Activated T-helper 1 cell treated with Interleukin-2 at 50 U/mL for 16 hours (primary cell): ENCODE results near the gene ADAMTS12.

Experiments
- DNase-seq: peaks from one replicate; pipeline ENCODE4 v3.0.0-alpha.2; 2020; ENCODE audit warnings: low read depth

Gene ADAMTS12

DNA sequence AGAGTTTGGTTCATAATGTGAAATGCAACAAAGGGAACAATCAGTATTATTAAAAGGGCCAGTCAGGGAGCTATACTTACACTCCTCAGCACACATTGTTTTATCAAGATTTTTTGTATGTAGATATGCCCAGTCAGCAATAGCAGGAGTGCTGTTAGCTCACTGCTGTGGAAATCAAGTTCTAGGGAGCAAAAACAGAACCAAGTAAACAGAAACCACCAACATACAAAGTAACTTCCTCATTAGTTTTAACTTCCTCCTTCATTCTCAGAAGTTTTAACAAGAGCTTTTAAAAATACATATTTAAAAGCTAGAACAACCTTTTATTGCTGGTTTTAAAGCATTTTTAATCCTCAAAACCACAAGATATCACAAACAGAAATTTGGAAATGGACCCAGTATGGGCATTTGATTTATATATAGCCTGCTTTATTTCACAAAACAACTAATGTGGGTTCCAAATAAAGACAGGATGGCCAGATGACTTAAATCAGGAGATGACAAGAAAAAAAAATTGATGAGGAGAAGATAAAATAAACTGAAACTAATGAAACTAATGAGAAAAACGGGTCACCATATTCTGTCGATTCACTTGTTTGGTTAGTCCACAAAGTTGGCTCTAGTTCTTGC, 178.5 kb downstream of the ADAMTS12 start:
- DNase-seq: no peak

DNA sequence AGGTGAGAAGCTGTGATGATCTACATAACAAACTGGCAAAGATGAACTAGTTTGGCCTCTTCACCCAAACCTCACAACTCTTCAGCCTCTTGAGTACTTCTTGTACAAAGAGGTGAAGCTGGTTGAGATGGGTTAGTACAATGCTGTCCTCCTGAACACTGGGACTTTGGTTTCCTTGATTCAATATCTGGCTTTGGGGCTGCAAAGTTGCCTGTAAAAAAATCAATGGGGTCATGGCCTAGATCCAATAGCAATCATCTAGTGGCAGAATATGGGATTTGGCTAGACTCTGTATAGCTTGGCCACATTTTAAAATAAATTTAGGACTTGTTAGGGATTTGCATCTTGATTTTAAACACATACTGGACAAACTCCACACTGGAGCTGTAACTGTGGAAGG, 179.1 kb downstream of the ADAMTS12 start:
- DNase-seq: no peak

GRCh38 chr5:33711094-33711679, 180.6 kb downstream of the ADAMTS12 start:
- no peak for DNase-seq

DNA sequence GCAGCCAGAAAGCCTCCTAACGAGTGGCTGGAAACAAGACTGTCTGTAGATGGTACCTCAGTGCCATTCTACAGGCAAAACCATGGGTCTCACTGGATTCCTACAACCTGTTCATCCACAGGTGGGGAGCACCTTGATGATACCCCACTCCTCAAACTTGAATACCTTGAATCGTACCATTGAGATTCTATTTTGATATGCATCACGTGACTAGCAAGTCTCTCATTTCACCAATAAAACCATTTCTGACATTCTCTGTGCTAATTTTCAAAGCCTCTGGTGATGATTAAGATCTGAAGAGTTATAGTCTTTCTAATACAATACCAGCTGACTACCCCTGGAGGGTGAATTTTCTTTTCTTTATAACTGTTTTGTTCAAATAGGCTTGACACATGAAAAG, 188.9 kb downstream of the ADAMTS12 start:
- no peak for DNase-seq

- no peak for DNase-seq
Observed at GRCh38 chr5:33701951-33702350, 189.8 kb downstream of the ADAMTS12 start.

DNA sequence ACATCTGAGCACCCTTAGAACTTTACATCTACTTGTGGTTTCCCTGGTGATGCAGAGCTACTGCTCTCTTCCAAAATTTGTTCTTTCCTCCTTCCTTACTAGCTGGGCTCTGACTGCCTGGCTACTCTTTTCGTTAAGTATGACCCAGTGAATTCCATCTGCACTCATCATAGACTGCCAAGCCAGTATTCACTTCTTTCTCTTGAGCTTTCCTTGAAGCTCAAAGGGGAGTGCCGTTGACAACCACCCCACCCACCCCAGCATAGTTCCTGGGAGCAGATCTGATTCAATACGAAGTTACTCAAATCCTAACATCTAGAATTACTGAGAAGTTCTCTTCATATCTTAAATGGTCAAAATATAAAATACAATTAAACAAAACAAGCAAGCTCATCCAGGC, 190.5 kb downstream of the ADAMTS12 start:
- DNase-seq: no peak

- no peak for DNase-seq
Observed at GRCh38 chr5:33696411-33696810, 195.4 kb downstream of the ADAMTS12 start.

DNA sequence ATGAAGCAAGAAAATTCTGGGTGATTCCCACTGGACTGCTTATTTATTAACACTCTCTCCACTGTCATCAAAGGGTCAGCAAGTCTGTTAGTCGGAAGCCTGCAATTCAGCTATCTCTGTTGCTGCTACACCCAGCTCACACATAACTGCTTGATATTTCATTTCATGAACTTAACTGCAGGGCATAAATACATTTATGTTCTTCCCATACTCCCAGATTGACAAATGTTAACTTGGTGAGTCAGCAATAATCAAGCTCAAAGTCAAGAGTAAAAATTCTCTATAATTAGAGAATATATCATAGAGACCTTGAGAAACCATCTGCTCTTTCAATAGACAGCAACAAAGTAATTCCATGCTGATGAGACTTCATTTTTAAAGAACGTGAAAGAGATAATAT, 198.8 kb downstream of the ADAMTS12 start:
- DNase-seq: no peak

GRCh38 chr5:33691856-33692255, 199.9 kb downstream of the ADAMTS12 start:
- no peak for DNase-seq

DNA sequence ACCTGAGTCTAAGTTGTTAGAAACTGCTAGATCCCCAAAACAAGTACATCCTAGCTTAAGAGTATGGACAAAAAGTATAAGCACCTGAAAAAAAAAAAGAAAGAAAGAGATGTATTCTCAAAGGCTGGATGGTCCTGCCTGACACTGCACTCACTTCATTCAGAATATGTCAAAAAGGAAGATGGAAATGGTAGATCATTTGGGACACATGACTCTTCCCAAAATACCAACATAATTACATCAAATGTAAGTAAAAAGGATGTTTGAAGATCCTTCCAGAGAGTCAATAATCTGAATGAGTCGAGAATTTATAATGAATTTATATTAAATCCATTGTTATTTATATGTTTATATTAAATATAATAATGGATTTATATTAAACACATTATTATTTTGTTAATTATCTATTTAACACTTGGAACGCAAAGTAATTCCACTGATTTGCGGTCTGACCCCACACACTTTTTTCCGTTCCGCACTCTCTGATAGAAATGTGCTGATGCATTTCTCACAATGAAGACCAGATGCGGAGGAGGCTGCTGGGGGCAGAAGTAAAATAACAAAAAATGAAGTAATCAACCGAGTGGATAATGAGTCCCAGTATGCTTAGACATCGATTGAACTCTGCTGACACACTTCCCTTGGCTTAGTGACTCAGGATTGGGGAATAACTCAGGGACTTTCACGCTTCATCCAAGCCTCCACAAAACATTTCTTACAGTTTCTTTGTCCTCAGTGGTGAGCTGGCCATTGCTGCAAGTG, 201.2 kb downstream of the ADAMTS12 start:
- DNase-seq: no peak

DNA sequence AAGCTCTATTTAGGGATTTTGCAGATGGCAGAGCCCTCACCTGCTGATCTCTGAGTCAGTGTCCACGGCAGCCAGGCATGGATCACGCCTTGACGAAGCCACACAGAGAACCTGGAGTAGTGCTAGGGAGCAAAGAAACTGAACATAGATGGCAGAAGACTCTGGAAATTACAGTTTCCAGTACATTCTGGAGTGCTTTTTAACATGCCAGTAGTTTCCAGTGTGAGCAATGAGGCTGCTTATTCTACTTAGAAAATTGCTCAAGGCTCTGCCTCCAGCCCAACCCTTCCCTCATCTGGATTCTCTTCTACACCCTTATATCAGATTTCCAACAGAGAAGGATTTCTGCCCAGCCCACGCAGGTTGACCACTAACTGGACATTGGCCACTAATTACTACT, 203.3 kb downstream of the ADAMTS12 start:
- no peak for DNase-seq

- no peak for DNase-seq
Observed at GRCh38 chr5:33688066-33688465, 203.7 kb downstream of the ADAMTS12 start.

DNA sequence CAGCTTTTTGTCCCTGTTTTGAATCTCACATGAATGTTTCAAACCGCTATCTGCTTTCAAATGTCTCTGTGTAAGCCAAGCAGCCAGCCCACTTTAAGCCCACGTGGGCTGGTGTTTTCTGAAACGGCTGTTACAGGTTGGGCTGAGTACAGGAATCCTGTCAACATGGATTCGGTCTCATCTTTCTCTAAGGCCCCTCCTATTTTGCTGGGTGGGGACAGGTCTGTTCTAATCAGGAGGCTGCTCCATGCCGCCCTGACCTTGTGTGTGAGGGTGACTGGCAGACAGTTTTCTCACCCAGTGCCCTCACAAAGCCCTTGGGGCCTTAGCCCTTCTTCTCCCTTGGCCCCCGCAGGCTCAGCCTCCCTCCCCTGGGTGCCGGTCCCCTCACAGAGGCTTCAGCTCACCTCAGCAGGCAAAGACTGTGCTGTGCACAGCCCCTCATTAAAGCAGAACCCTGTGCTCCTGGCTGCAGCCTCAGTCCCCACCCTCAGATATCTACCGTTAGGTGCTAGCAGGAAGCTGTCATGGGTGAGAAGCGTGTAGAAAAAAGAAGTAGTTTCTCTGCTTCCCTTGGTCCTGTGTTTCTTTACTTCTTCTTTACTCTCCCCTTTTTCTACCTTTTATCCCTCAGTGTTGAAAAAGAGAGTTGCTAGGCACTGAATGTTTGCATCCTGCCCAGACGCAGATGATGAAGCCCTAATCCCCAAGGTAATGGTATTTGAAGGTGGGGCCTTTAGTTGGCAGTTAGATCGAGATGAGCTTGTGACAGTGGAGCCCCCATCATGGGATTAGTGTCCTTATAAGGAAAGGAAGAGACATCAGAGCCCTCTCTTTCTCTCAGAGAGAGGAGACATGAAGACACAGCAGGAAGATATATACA, 205.7 kb downstream of the ADAMTS12 start:
- DNase-seq: no peak

DNA sequence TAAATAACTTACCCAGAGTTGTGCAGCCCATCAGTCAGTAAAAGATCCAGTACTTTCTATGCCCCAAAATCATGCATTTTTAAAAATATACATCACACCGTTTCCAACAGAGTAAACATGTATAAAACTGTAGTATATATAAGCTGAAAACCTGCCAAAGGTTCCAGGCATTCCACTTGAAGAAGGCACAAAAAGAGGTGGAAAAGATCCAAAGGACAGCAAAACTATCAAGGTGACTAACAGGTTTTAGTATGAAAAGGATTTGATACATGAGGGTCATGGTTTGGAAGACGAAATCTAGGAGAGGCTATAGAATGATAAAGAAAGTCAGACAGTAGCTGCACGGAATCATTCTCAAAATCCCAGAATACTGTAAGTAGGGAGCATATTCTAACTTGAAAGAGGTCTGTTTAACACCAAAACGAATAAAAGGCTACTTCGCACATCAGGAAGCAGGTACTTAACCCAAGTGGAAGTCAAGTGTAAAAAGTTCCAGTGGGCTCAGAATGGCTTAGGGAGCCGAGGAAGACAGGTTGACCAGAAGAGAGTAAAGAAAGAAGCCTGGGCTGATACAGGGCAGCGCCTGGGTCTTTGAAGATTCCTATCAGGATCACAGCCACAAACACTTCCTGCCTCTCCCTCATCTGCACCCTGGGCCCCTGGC, 207.2 kb downstream of the ADAMTS12 start:
- no peak for DNase-seq

GRCh38 chr5:33679791-33680190, 212.0 kb downstream of the ADAMTS12 start:
- no peak for DNase-seq

GRCh38 chr5:33675958-33676464, 215.8 kb downstream of the ADAMTS12 start:
- no peak for DNase-seq

GRCh38 chr5:33671700-33672291, 220.0 kb downstream of the ADAMTS12 start:
- no peak for DNase-seq

- DNase-seq: no peak
Observed at GRCh38 chr5:33662722-33663427, 228.9 kb downstream of the ADAMTS12 start.

DNA sequence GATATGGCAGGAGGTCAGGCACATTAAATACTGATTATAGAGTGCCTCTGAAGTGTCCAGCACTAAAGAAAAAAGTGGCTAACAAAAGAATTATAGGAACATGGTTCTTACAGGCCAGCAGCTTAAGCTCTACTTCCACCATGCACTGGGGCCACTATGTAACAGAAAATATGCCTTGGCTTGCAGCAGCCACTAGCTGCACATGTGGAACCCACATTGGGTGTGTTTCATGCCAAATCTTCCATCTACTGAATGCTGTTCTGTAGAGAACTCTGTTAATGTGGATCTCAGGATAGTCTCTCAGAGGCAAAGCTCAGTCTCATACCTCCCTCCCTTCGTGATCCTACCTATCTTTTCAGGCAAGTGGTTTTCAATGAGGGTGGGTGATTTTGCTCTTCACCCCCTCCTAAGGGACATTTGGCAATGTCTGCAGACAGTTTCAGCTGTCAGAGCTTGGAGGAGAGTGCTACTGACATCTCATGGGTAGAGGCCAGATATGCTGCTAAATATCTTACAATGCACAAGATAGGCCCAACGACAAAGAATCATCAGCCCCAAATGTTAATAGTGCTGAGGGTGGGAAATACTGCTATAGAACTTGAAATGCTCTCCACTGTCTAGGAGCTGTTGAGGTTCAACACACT, 232.1 kb downstream of the ADAMTS12 start:
- DNase-seq: no peak

DNA sequence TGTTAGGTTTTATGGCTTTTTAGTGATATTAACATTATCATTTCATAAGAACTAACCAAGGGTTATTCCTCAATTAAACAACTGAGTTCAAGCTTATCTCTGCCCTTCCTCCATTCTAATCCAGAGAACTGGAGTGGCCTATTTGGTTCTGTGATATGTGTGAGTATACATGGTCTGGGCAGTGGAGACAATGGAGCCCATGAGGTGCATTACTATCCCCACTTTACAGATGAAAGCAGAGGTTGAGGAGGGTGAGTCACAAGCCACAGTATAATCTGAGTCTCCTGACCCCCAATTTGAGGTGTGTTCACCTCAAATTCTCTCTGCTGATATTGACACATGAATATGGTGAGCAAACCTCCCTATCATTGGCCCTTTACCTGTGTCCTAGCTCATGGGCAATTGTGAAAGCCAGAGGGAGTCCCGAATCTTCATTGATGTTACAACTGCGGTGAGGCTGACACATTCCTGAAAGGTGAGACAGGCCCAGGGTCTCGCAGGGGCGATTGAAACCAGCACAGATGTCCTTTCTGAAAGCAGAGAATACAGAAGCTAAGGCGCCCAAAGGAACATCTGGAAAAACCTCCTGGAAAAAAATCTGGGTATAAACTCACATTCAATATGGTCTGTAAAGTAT, 233.9 kb downstream of the ADAMTS12 start:
- DNase-seq: no peak
